GM18505 (cell line): ENCODE data around the gene HK1.
A peak's percentile ranks its signal among the peaks of the same experiment; 100 is the strongest.
"Not testable (repeated sequence)": the region's sequence is repeated elsewhere in the genome, so short reads cannot be mapped to it uniquely, and the experiment has no call there.

ENCODE experiments used
- ATAC-seq: cut with Tn5 transposase; IDR thresholded peaks from one replicate; pipeline ENCODE4 v1.9.1; 2021; ENCODE audit not compliant: unreplicated experiment
- POLR2A ChIP-seq: IDR thresholded peaks from 4 replicates; pipeline ENCODE4 v1.6.1; 2011; ENCODE audit warnings: borderline replicate concordance; ENCODE audit not compliant: insufficient read depth, insufficient read length; ENCODE audit errors: extremely low read depth

HK1 gene

DNA sequence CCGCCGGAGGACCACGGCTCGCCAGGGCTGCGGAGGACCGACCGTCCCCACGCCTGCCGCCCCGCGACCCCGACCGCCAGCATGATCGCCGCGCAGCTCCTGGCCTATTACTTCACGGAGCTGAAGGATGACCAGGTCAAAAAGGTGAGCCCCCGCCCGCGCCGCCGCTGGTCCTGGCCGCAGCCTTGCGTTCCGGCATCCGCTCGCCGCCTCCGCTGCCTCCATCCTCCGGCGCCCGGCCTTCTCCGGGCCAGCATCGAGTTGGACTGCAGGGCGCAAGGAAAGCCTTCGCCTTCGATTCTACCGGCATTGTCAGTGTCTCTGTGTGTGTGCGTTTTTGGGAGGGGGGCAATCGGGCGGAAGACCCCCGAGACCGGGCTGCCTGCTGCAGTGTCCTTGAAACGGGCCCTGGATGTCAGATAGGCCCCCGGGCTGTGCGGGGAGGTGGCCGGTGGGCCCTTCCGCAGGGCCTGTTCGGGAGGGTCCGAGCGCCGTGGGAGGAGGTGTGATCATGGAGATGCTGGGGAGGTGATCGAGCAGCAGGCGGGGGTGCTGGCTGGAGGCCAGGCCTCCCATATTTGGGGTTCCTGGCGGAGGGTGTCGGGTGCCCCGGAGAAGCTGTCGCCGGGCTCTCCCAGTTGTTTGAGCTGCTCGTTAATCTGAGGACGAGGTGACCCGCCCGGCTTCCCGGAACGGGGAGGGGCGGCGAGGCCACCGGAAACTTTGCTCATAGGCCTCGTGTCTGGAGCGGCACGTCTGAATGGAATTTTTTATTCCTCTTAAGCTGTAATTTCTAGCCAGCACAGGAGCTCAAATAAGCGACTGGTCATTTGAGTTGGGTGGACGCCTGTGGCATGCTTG is 40.8 kb downstream of the HK1 start:
- ATAC-seq = peak; percentile 16
- TF ChIP-seq POLR2A = peak; percentile 23

DNA sequence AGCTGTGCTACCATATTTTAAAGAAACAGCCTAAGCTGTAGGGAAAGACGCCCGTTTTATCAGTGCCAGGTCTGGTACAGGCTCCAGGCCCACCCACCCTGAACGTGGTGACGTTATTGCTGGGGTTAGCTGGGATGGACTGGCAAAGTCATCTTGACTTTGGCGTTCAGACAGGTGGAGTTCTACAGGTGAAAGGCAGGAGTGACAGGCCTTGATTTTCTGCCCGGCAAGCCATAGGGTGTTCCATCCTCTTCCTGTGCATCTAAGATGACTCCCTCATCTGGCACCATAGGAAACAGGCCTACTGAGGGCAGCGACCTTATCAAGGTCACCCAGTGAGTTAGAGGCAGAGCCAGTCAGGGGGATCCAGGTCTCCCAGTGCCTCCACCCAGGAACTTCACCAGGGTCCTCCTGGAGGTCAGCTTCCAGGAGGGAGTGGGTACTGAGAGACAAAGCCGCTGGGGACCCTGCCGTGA is 41.6 kb downstream of the HK1 start:
- TF ChIP-seq POLR2A = no peak
- ATAC-seq = no peak

DNA sequence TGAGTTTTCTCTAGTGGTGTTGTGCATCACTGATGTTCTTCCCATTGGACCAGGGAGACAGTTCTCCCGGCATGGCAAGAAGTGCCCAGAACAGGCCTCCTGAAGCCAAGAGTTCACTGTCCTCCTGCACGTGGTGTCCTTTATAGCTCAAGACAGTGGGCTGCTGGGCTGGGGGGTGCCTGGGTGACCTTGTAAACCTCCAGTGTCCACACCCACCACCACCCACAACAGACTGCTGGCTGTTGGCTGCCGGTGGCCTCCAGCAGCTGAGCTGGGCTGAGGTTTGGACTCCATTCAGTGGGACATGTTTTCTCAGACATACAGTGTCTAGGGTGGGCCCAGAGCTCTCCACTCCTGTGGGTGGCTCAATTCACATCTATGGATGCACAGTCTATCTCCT is 42.2 kb downstream of the HK1 start:
- no peak for TF ChIP-seq POLR2A
- no peak for ATAC-seq

DNA sequence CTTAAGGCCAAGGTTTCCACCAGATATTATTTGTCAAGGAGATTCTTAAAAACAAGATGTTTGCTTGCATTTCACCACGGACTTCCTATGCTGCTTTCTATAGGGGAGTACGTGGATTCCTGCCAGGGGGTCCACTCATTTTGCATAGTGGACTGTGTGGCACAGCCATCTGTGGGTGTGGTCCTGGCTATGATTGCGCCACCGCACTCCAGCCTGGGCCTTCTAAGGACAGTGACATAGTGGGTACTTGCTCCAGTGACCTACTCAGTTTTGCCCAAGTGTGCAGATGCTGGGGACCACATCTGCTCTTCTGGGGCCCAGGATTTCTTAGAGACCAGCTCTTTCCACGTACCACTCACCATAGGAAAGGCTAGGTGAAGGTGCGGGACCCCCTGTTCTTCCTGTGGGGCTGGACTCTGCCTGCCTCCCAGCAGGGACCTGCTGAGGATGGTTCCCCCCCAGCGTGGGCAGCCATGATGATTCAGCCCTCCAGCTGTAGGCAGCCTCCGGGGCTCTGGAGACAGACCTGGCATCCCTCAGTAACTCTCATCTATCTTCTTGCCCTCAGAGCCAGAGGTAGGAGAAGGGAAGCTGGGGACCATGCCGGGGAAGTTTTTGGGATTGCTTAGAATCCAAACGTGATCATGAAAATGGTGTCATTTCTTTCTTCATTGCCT is 42.9 kb downstream of the HK1 start:
- TF ChIP-seq POLR2A = no peak

GRCh38 chr10:69321865-69322264 is 43.6 kb downstream of the HK1 start:
- TF ChIP-seq POLR2A = no peak

More for the DNA sequence above, 42.9 kb downstream of the HK1 start:
- ATAC-seq = no peak

GRCh38 chr10:69322346-69322745 is 44.0 kb downstream of the HK1 start:
- not testable (repeated sequence) for ATAC-seq

More at GRCh38 chr10:69321865-69322264, 43.6 kb downstream of the HK1 start:
- ATAC-seq = no peak

GRCh38 chr10:69323622-69324021 is 45.3 kb downstream of the HK1 start:
- ATAC-seq = no peak

GRCh38 chr10:69324583-69324982 is 46.3 kb downstream of the HK1 start:
- no peak for ATAC-seq
- no peak for TF ChIP-seq POLR2A

More at GRCh38 chr10:69323622-69324021, 45.3 kb downstream of the HK1 start:
- TF ChIP-seq POLR2A = no peak

- not testable (repeated sequence) for ATAC-seq
These were observed 47.6 kb downstream of the HK1 start for GRCh38 chr10:69325637-69326523.

DNA sequence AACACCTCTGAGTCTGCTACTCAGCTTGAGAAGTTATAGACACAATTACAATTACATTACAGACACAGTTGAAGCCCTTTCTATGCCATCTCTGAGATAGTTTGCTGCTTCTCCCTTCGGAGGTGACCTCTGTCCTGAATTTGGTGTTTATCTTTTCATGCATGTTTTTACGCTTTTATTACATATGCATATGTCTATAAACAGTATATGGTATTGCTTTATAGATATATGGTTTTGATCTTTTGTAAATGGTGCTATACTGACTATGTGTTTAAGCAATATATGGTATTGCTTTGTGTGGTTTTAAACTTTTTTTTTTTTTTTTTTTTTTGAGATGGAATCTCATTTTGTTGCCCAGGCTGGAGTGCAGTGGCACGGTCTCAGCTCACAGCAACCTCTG is 48.4 kb downstream of the HK1 start:
- no peak for TF ChIP-seq POLR2A
- no peak for ATAC-seq

- peak; percentile 88 for ATAC-seq
These were observed 49.4 kb downstream of the HK1 start for GRCh38 chr10:69327463-69328379.

GRCh38 chr10:69328380-69328735 is 50.1 kb downstream of the HK1 start:
- TF ChIP-seq POLR2A = no peak
- ATAC-seq = peak; percentile 25

More at GRCh38 chr10:69327463-69328379, 49.4 kb downstream of the HK1 start:
- TF ChIP-seq POLR2A = no peak

DNA sequence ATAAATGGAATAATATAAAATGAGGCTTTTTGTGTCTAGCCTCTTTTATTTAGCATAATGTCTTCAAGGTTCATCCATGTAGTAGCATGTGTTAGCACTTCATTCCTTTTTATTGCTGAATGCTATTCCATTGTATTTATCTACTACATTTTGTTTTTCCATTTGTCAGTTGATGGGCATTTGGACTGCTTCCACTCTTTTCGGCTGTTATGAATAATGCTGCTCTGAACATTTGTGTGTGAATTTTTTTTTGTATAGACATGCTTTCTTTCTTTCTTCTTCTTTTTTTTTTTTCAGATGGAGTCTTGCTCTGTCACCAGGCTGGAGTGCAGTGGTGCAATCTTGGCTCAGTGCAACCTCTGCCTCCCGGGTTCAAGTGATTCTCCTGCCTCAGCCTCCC is 50.6 kb downstream of the HK1 start:
- not testable (repeated sequence) for ATAC-seq
